Embryonic facial prominence (tissue), 1 donor: Measurements from ENCODE around the gene LSM7.
"Not testable (repeated sequence)": the region's sequence is repeated elsewhere in the genome, so short reads cannot be mapped to it uniquely, and the experiment has no call there.

Experiments
- DNase-seq: peaks from one replicate; pipeline ENCODE4 v3.0.0-alpha.2; 2016; ENCODE audit errors: extremely low spot score

Gene LSM7

GRCh38 chr19:2355168-2356035 is 27.0 kb upstream of the LSM7 start:
- DNase-seq = no peak

- DNase-seq = no peak
Measured at GRCh38 chr19:2354670-2355069, 26.3 kb upstream of the LSM7 start.

- no peak for DNase-seq
Measured at GRCh38 chr19:2353887-2354592, 25.7 kb upstream of the LSM7 start.

- no peak for DNase-seq
Measured at GRCh38 chr19:2353159-2353886, 24.9 kb upstream of the LSM7 start.

GRCh38 chr19:2352121-2352520 is 23.7 kb upstream of the LSM7 start:
- DNase-seq = no peak

- no peak for DNase-seq
Measured at GRCh38 chr19:2351591-2351990, 23.2 kb upstream of the LSM7 start.

GRCh38 chr19:2350656-2351055 is 22.3 kb upstream of the LSM7 start:
- no peak for DNase-seq

GRCh38 chr19:2349818-2350217 is 21.4 kb upstream of the LSM7 start:
- DNase-seq = not testable (repeated sequence)

- DNase-seq = no peak
Measured at GRCh38 chr19:2345794-2346663, 17.6 kb upstream of the LSM7 start.

GRCh38 chr19:2345076-2345475 is 16.7 kb upstream of the LSM7 start:
- no peak for DNase-seq

- no peak for DNase-seq
Measured at GRCh38 chr19:2344381-2344870, 16.0 kb upstream of the LSM7 start.

- DNase-seq = no peak
Measured at GRCh38 chr19:2343289-2343982, 15.1 kb upstream of the LSM7 start.

- DNase-seq = no peak
Measured at GRCh38 chr19:2342656-2343288, 14.4 kb upstream of the LSM7 start.

GRCh38 chr19:2341982-2342381 is 13.6 kb upstream of the LSM7 start:
- no peak for DNase-seq

- DNase-seq = no peak
Measured at GRCh38 chr19:2341244-2341751, 12.9 kb upstream of the LSM7 start.

- DNase-seq = no peak
Measured at GRCh38 chr19:2340496-2341243, 12.3 kb upstream of the LSM7 start.

- DNase-seq = no peak
Measured at GRCh38 chr19:2339644-2340310, 11.4 kb upstream of the LSM7 start.

GRCh38 chr19:2338751-2339643 is 10.6 kb upstream of the LSM7 start:
- DNase-seq = no peak
